NCI-H146 treated with DMSO at 0.1 percent for 48 hours (cell line): ENCODE measurements around the gene SUPT5H.

Source experiments
- DNase-seq: peaks from one replicate; lab custom pipeline; 2025; ENCODE audit not compliant: unreplicated experiment; lab: John Stamatoyannopoulos, UW

SUPT5H gene

GRCh38 chr19:39445196-39446111 lies at the start of gene SUPT5H:
Gene SUPT5H, plus strand, starts transcription at chr19:39445582. Its CDS starts 309 bp downstream, at chr19:39445891.
- peak; percentile 96 for DNase-seq

- peak; percentile 47 for DNase-seq
Observed at GRCh38 chr19:39397360-39398296, 47.8 kb upstream of the SUPT5H start.

- no peak for DNase-seq
Observed at GRCh38 chr19:39398297-39398864, 47.0 kb upstream of the SUPT5H start.

DNA sequence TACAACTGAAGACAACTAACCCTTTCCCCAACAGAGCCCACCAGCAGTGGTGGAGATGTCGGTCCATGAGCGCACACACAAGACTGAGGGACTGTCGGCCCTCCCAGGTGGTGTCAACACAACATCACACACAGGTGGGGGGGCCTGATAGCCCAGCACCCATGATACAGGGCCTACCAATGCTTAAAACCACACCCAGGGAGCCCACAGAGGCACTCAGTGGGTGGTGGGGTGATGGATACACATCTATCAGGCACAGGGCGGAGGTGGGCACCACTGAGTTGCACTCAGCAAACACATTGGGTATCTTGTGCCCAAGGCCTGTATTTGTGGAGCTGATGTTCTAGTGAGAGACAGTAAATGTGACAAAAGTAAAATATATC lies 45.7 kb upstream of the SUPT5H start:
- no peak for DNase-seq

DNA sequence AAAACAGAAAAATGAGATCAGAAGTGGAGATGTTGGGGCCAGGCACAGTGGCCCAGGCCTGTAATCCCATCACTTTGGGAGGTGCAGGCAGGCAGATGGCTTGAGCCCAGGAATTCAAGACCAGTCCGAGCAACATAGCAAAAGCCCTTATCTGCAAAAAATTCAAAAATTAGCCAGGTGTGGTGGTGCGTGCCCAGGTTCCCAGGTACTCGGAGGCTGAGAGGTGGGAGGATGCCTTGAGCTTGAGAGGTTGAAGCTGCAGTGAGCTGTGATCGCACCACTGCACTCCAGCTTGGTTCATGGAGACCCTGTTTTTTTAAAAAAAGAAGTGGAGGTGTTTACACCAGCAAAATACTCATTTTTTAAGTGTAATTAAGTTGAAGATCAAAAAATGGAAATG lies 45.3 kb upstream of the SUPT5H start:
- DNase-seq = no peak

- no peak for DNase-seq
Observed at GRCh38 chr19:39401070-39401548, 44.3 kb upstream of the SUPT5H start.

DNA sequence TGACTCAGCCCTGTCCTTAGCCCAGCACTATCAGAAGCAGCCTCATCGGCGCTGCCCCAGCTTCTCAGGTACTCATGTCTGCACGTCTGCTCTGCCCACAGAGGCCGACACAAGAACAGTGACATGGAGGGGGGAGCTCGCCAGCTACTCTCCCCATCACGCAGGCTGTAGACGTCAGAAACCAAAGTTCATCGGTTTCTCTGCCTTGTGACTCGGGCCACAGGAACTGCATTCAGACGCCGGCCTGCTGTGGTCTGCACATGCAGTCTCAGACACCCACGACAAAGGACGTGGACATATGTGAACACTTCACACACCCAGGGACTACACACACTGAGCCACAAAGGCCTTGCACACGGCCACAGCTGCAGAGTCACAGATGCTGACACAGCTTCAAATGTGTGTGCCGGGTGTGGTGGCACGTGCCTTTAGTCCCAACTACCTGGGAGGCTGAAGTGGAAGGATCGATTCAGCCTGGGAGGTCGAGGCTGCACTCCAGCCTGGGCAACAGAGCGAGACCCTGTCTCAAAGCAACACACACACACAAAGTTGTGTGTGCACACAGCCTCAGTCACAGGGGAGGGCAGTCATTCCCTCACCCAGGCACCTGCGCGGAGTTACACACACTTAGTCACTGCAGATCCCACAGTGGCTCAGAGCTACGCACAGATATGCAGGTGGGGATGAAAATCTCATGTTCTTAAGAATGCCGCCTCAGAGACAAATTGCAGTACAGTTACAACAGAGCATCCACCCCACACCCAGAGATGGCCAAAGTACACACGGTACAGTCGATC lies 43.6 kb upstream of the SUPT5H start:
- no peak for DNase-seq

- peak; percentile 62 for DNase-seq
Observed at GRCh38 chr19:39402346-39403300, 42.8 kb upstream of the SUPT5H start.

DNA sequence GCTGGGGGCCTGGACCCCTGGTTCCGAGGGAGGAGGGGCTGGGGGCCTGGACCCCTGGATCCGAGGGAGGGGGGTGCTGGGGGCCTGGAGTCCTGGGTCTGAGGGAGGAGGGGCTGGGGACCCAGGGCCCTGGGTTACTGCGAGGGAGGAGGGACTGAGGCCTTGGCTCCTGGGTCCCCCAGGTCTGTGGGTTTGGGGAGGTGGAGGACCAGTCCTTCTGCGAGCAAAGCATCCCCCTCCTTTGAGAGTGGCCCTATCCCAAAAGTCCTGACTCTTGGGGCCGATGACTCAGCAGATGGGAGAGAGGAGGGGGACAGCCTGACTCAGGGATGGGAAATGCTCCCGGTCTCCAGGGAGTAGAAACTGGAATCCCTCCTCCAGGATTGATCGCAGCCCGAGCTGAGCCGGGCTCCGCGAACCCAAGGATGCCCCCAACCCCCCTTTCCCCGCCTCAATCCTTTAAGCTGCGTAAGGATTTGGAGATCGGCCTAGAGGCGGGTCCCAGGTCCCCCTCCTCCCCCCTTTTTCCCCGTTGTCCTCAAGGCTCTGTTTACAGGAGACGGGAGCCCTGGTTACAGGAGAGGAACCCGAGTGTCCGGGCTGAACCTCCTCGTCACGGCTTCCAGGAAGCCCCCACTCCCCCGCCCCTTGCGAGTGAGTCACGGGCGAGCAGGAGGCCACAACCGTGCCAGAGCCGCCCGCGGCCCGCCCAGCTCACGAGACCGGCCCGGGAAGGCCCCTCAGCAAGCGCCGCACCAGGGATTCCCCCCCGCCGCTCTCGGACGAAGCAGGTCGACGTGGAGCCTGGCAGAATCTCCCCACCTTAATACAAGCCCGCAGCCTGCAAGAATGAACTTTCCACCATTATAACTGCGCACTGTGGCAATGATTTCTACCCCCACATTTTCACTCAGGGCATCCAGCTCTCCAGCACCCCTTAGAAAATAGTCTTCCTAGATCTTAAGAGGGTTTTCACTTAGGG lies 41.8 kb upstream of the SUPT5H start:
- DNase-seq = peak; percentile 56

- no peak for DNase-seq
Observed at GRCh38 chr19:39405261-39405957, 40.0 kb upstream of the SUPT5H start.

DNA sequence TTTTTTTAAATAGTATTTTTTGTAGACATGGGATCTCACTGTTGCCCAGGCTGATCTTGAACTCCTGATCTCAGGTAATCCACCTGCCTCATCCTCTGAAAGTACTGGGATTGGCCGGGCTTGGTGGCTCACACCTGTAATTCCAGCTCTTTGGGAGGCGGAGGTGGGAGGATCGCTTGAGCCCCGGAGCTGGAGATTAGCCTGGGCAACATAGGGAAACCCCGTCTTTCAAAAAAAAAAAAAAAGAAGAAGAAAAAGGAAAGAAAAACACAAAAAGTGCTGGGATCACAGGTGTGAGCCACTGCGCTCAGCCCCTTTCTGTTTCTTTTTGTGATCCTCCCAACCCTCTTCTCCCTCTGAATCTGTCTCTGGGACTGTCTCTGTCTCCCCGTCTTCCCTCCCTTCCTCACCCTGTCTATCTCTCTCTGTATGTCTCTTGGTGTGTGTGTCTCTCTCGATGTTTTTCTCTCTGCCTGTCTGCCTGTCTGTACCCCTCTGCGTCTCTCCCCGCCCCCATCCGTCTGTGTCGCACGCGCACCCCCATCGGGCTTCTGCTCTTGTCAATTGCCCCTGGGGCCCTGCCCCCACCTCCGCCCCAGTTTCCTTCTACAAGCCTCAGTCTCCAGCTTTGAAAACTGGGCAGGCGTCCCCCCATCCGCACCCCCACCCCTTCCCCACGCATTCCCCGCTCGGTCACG lies 39.3 kb upstream of the SUPT5H start:
- no peak for DNase-seq

DNA sequence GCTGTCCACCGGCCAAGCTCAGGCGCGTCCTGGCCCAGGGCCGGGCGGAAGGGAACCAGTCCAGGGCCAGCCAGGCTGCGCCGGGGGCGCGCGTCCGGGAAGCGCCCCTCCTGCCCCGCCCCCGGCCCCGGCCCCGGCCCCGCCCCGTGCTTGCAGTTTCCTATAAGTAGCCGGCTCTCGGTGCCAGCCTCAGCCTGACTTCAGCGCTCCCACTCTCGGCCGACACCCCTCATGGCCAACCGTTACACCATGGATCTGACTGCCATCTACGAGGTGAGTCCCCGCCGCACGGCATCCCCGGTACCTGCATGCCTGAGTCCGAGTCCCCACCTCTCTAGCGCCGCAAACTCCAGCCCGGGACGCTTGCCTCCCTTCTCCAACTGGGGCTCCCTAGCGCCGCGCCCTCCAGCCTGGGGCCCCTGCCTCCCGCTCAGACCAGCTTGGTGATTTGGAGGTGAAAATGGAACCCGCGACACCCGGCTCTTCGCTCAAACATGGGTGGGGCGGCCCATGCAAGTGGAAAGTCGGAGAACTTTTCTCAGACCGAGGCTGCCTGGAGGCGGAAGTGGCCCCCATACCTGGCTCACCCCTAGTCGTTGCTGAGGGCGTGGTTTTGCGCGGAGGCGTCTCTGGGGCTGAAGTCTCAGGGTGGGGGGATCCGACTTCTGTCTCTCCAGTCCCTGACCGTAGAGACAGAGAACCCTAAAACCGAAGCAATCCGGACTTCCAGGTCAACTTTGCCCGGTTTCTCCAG lies 38.5 kb upstream of the SUPT5H start, which contains the start of gene ZFP36:
TSS of gene ZFP36 (plus strand) at position 192 of the 754 bp plus-strand sequence. CDS start at position 250, 58 bp downstream.
- DNase-seq = peak; percentile 44

GRCh38 chr19:39407410-39407659 lies 38.0 kb upstream of the SUPT5H start:
- DNase-seq = no peak

- DNase-seq = no peak
Observed at GRCh38 chr19:39407660-39408391, 37.6 kb upstream of the SUPT5H start.

DNA sequence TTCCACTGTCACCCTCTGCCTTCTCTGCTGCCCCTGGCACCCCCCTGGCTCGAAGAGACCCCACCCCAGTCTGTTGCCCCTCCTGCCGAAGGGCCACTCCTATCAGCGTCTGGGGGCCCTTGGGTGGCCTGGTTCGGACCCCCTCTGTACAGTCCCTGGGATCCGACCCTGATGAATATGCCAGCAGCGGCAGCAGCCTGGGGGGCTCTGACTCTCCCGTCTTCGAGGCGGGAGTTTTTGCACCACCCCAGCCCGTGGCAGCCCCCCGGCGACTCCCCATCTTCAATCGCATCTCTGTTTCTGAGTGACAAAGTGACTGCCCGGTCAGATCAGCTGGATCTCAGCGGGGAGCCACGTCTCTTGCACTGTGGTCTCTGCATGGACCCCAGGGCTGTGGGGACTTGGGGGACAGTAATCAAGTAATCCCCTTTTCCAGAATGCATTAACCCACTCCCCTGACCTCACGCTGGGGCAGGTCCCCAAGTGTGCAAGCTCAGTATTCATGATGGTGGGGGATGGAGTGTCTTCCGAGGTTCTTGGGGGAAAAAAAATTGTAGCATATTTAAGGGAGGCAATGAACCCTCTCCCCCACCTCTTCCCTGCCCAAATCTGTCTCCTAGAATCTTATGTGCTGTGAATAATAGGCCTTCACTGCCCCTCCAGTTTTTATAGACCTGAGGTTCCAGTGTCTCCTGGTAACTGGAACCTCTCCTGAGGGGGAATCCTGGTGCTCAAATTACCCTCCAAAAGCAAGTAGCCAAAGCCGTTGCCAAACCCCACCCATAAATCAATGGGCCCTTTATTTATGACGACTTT lies 36.8 kb upstream of the SUPT5H start:
- peak; percentile 61 for DNase-seq
